SK-N-SH (cell line): ENCODE measurements around the gene AFAP1. TPM values are rescaled to one million over a fixed set of nuclear protein-coding genes. Genes with fewer than 3 reads are reported as not detected.
A peak's percentile ranks its signal among the peaks of the same experiment; 100 is the strongest.

Experiments used
- CTCF ChIA-PET: fragments of 300-600, 350-600 bp; formaldehyde crosslinking; extraction: SDS; loops from one replicate; lab custom pipeline; 2021; lab: Yijun Ruan, JAX
- POLR2A ChIA-PET: fragments of 350-600 bp; sonication (Branson Sonifier 250); formaldehyde crosslinking; extraction: SDS; loops from one replicate; lab custom pipeline; 2020; ENCODE audit warnings: antibody characterized with exemption, inconsistent platforms; lab: Yijun Ruan, JAX
- DNase-seq: peaks from one replicate; pipeline ENCODE4 v3.0.0; 2012
- H2AFZ ChIP-seq: fragments of 200-600 bp; sonication (generic); 2 replicates; pipeline ENCODE4 v1.8.1; 2016; ENCODE audit warnings: antibody characterized with exemption, mild to moderate bottlenecking, low read depth
- H3F3A ChIP-seq: fragments of 200-600 bp; sonication (generic); replicated peaks from 2 replicates; pipeline ENCODE3; 2016; ENCODE audit warnings: antibody characterized with exemption, mild to moderate bottlenecking; ENCODE audit not compliant: insufficient read depth
- H3K27ac ChIP-seq, 2 experiments: fragments of 200-500 bp in 1 of 2; fragments of 200-600 bp in 1 of 2; sonication (Bioruptor generic) in 1 of 2; sonication (generic), shearing (Covaris generic) in 1 of 2; 2 replicates each; pipeline versions ENCODE4 v1.5.1 to v1.6.1; 2014 to 2016; ENCODE audit warnings: low read depth in 2 of 2, inconsistent platforms in 1 of 2, low read length in 1 of 2, mild to moderate bottlenecking in 1 of 2, mixed read lengths in 1 of 2
- H3K27me3 ChIP-seq: fragments of 200-600 bp; sonication (generic), shearing (Covaris generic); 2 replicates; pipeline ENCODE4 v1.6.1; 2016; ENCODE audit warnings: mixed run types; ENCODE audit not compliant: insufficient read depth
- H3K36me3 ChIP-seq, 2 experiments: fragments of 200-500 bp in 1 of 2; fragments of 200-600 bp in 1 of 2; sonication (Bioruptor generic) in 1 of 2; sonication (generic) in 1 of 2; replicated peaks in 1 of 2; 2 replicates each; pipeline versions ENCODE3 to v1.5.1; 2014 to 2016; ENCODE audit warnings: low read length in 1 of 2, mild to moderate bottlenecking in 1 of 2; ENCODE audit not compliant: insufficient read depth in 2 of 2, control insufficient read depth in 1 of 2
- H3K4me1 ChIP-seq, 2 experiments: fragments of 200-500 bp in 1 of 2; fragments of 200-600 bp in 1 of 2; sonication (Bioruptor generic) in 1 of 2; sonication (generic), shearing (Covaris generic) in 1 of 2; 2 replicates each; pipeline versions ENCODE4 v1.5.1 to v1.6.1; 2014 to 2016; ENCODE audit warnings: low read depth in 1 of 2, low read length in 1 of 2, mixed run types in 1 of 2; ENCODE audit not compliant: insufficient read depth in 2 of 2, control insufficient read depth in 1 of 2
- H3K4me2 ChIP-seq: fragments of 200-600 bp; sonication (generic), shearing (Covaris generic); 2 replicates; pipeline ENCODE4 v1.6.1; 2017; ENCODE audit warnings: mixed run types
- H3K4me3 ChIP-seq, 2 experiments: fragments of 200-500 bp in 1 of 2; fragments of 200-600 bp in 1 of 2; sonication (Bioruptor generic) in 1 of 2; sonication (generic), shearing (Covaris generic) in 1 of 2; 2 replicates each; pipeline versions ENCODE4 v1.5.1 to v1.8.1; 2014 to 2016; ENCODE audit warnings: low read depth in 2 of 2, inconsistent platforms in 1 of 2, low read length in 1 of 2, mild to moderate bottlenecking in 1 of 2, mixed read lengths in 1 of 2, moderate library complexity in 1 of 2
- H3K79me2 ChIP-seq: fragments of 200-600 bp; sonication (generic); 2 replicates; pipeline ENCODE4 v1.8.1; 2017; ENCODE audit warnings: mild to moderate bottlenecking; ENCODE audit not compliant: insufficient read depth
- H3K9ac ChIP-seq: fragments of 200-600 bp; sonication (generic); 2 replicates; pipeline ENCODE4 v1.6.1; 2017; ENCODE audit warnings: mixed run types
- H3K9me2 ChIP-seq: fragments of 200-600 bp; sonication (generic); 2 replicates; pipeline ENCODE4 v1.6.1; 2017; ENCODE audit warnings: mixed run types
- H3K9me3 ChIP-seq: fragments of 200-600 bp; sonication (generic); 2 replicates; pipeline ENCODE4 v1.6.1; 2017; ENCODE audit warnings: mixed run types, mild to moderate bottlenecking, moderate library complexity
- H4K20me1 ChIP-seq: fragments of 200-600 bp; sonication (generic); 2 replicates; pipeline ENCODE4 v1.6.1; 2017; ENCODE audit warnings: mild to moderate bottlenecking, mixed run types; ENCODE audit not compliant: insufficient read depth
- ELF1 ChIP-seq: IDR thresholded peaks from 2 replicates; pipeline ENCODE4 v1.4.0; 2012
- FOSL2 ChIP-seq: IDR thresholded peaks from 2 replicates; pipeline ENCODE4 v1.4.0; 2012; ENCODE audit warnings: low read depth, mild to moderate bottlenecking, moderate library complexity, borderline replicate concordance
- GABPA ChIP-seq: IDR thresholded peaks from 2 replicates; pipeline ENCODE4 v1.4.0; 2012; ENCODE audit warnings: low read depth, mild to moderate bottlenecking
- RAD21 ChIP-seq: IDR thresholded peaks from 2 replicates; pipeline ENCODE4 v1.6.1; 2012; ENCODE audit warnings: mild to moderate bottlenecking, low read length
- SIN3A ChIP-seq: IDR thresholded peaks from 2 replicates; pipeline ENCODE4 v1.6.1; 2012; ENCODE audit warnings: low read depth, mild to moderate bottlenecking, low read length, moderate library complexity, borderline replicate concordance
- SMC3 ChIP-seq: IDR thresholded peaks from 2 replicates; pipeline ENCODE4 v1.6.1; 2012; ENCODE audit warnings: low read depth, low read length, improper control_type of control experiment
- ZBTB33 ChIP-seq: IDR thresholded peaks from 2 replicates; pipeline ENCODE4 v1.4.0; 2012; ENCODE audit warnings: low read depth, borderline replicate concordance
- WGBS: methylation state at CpG from one replicate; pipeline ENCODE4 v1.1.6; 2017; ENCODE audit warnings: low lambda C conversion rate; 5-methylcytosine and 5-hydroxymethylcytosine counted together
- polyA plus RNA-seq, 3 experiments: library from polyadenylated mRNA; depleted of rRNA; stranded (reverse); fragments of >200 nt; gene quantifications; 2 replicates each; pipeline ENCODE4 v1.2.3, GENCODE V29; 2012

Gene AFAP1
- polyA plus RNA-seq, 1 of the 3 experiments (the other 2 are of a cell fraction) = 67.9 TPM

DNA sequence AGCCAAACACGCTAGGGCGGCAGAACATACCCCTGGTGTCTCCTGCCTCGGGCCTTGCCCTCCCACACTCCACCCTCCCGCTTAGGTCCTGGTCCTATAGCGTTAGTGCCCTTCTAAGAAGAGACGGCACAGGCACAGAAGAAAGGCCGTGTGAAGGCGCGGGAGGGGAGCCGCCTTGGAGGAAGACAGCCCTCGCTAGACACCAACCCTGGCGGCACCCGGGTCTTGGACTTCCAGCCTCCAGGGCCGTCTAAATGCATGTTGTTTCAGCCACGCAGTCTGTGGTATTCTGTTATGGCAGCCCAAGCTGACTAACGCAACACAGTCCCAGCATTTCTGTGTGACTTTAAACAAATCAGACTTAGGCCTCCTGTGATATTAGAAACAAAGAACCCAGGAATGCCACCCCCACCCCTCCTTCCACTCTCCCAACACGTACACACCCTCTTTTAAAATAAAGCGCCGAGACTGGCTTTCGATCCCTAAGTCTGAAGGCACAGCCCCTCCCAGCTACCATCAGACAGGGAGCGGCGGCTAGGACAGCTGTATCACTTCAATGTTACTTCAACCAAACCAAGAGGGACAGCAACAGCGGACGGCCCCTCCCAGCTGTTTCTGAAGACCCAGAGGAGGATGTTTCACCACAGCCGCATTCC lies 128.0 kb downstream of the AFAP1 start:
- no peaks in the 10 kb centered on the region for H3K9me2 ChIP-seq
- no peak overlapping the region for H3K9ac ChIP-seq
- H3K79me2 ChIP-seq = peaks cover 96% of the 10 kb centered on the region
- H2AFZ ChIP-seq = no peak overlapping the region
- peaks cover 86 to 92% of the 10 kb centered on the region in 2 experiments for H3K36me3 ChIP-seq
- peaks cover 35% of the 10 kb centered on the region for H3F3A ChIP-seq
- CTCF ChIA-PET = interaction anchor here (0.9 to 17.8 kb wide), 6 partner anchors 7 to 204 kb away, joined by 3 to 228 read pairs (median 7); no protein-coding TSS in a partner anchor
- TF ChIP-seq FOSL2 = no peak
- H3K9me3 ChIP-seq = no peaks in the 10 kb centered on the region
- no peak for DNase-seq
- H3K4me1 ChIP-seq = peaks cover 5 to 54% of the 10 kb centered on the region in 2 experiments; a peak in 3 of 4 replicates
- H3K4me2 ChIP-seq = no peak overlapping the region
- H3K4me3 ChIP-seq = no peak overlapping the region
- 91% methylated on average over 24 of the region's 25 CpGs for WGBS
- POLR2A ChIA-PET = no interaction called here
- peak overlapping the region in 1 of 2 experiments; percentile 55; a peak in 1 of 4 replicates for H3K27ac ChIP-seq
- H3K27me3 ChIP-seq = no peaks in the 10 kb centered on the region
- no peaks in the 10 kb centered on the region for H4K20me1 ChIP-seq

DNA sequence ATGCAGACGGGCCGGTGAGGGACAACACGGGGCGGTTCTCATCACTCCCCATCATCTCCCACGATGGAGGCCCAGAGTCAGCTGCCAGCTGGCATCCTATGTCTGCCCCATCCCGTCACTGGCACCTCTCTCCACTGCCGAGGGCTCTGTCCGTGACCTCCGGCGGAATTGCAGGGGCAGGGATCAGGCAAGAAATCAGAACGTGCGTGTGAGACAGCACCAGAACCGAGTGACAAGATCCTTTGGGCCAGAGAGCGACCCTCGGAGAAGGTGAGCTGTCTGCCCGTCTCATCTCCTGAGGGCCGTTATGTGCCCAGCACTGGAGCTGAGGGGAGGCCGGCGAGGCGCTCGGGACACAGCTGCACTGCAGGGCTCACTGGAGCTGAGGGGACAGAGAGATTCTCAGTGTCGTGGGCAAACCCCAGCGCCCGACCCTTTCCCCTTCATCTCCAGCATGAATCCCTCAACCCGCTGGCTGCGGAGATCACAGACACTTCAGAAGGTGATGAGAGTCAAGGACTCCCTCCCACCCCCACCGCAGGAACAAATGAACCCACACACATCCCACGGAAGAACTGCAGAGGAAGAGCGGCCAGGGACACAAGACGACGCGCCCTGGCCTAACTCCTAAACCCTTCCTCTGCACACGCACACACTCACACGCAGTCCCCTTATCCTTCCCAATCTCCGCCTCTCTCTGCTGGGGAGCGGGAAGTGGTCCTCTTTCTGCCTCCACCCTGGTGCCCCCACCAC lies 128.7 kb downstream of the AFAP1 start:
- Histone ChIP-seq H3K4me3 (no peak overlapping the region), H4K20me1 (no peaks in the 10 kb centered on the region), H3K79me2 (peaks cover 94% of the 10 kb centered on the region), H3K9me2 (no peaks in the 10 kb centered on the region), H3K9me3 (no peaks in the 10 kb centered on the region), H3K27ac (peak overlapping the region in 1 of 2 experiments; percentile 74; a peak in 2 of 4 replicates), H2AFZ (no peak overlapping the region), H3K36me3 (peaks cover 81 to 85% of the 10 kb centered on the region in 2 experiments), H3K4me1 (peaks cover 12 to 55% of the 10 kb centered on the region in 2 experiments), H3K27me3 (no peaks in the 10 kb centered on the region), H3F3A (peaks cover 38% of the 10 kb centered on the region), H3K9ac (no peak overlapping the region), H3K4me2 (no peak overlapping the region)
- TF ChIP-seq ZBTB33 = no peak
- TF ChIP-seq RAD21 = no peak
- TF ChIP-seq GABPA = no peak
- no peak for TF ChIP-seq SMC3
- no peak for TF ChIP-seq ELF1
- TF ChIP-seq SIN3A = no peak
- WGBS = 91% methylated on average over 29 of the region's 36 CpGs
- CTCF ChIA-PET = interaction anchor here (0.7 to 13.1 kb wide), 10 partner anchors 9 to 175 kb away, joined by 3 to 231 read pairs (median 10); no protein-coding TSS in a partner anchor
- POLR2A ChIA-PET = no interaction called here
- DNase-seq = no peak
